ENCODE results near the gene VPS4A. TPM values are rescaled to one million over a fixed set of nuclear protein-coding genes. Genes with fewer than 3 reads are reported as not detected.

VPS4A gene
- total RNA-seq, 1 experiment from 2014 or later, result 42.2 TPM

- no peak for TF ChIP-seq ATF3 (IDR thresholded peaks at IDR 0.05)
- TF ChIP-seq ZBTB33 (IDR thresholded peaks at IDR 0.05; ENCODE audit: extremely low read depth, insufficient replicate concordance, low read length), result no peak
- TF ChIP-seq ELF1 (IDR thresholded peaks at IDR 0.05; ENCODE audit: borderline replicate concordance, low read depth), result no peak
- no peak for TF ChIP-seq EGR1 (IDR thresholded peaks at IDR 0.05; ENCODE audit: low read depth)
- no peak for TF ChIP-seq MAX (IDR thresholded peaks at IDR 0.05)
- TF ChIP-seq SP1 (IDR thresholded peaks at IDR 0.05; ENCODE audit: low read depth), result no peak
- no peak for TF ChIP-seq CTCF (IDR thresholded peaks at IDR 0.05 in 2 of 3, conservative IDR thresholded peaks at IDR 0.05 in 1 of 3; ENCODE audit: borderline replicate concordance in 1 of 3, insufficient read depth in 1 of 3, low read depth in 2 of 3, low read length in 2 of 3)
- no peak for TF ChIP-seq EZH2phosphoT487 (IDR thresholded peaks at IDR 0.05; ENCODE audit: borderline replicate concordance)
- ChIA-PET POLR2A (no interaction called here), CTCF (no interaction called here), RAD21 (ENCODE audit: low non-redundant PET in 1 of 2, low total read pairs in 2 of 2, uncharacterized antibody in 2 of 2, unreplicated experiment in 2 of 2) (no interaction called here)
- no TSS peak for BruUV-seq (replicated peaks)
- H4K20me1 ChIP-seq (ENCODE audit: insufficient read depth), result no peaks in the 10 kb centered on the region; the same call in 1 of the 2 replicates
- intact Hi-C loops (cut with micrococcal nuclease), result no loop called here
- H3K4me2 ChIP-seq (ENCODE audit: low read length), result no peak overlapping the region
- H3K4me3 ChIP-seq (replicated peaks in 1 of 2; ENCODE audit: low read depth in 1 of 2, low read length in 2 of 2), result no peak overlapping the region
- ATAC-seq (no peak), DNase-seq (ENCODE audit: low read depth, low spot score) (no peak)
- no peaks in the 10 kb centered on the region for H3K79me2 ChIP-seq (ENCODE audit: insufficient read depth, low read length)
- H3K9me3 ChIP-seq (ENCODE audit: control insufficient read depth in 1 of 2, insufficient read depth in 1 of 2, low read depth in 1 of 2, low read length in 2 of 2), result no peaks in the 10 kb centered on the region
- no peaks in the 10 kb centered on the region for H3K36me3 ChIP-seq (ENCODE audit: control insufficient read depth in 1 of 2, insufficient read depth in 2 of 2, low read length in 2 of 2)
- no peak overlapping the region for H3K9ac ChIP-seq (ENCODE audit: low read length)
- H3K27me3 ChIP-seq (ENCODE audit: insufficient read depth, low read length), result no peaks in the 10 kb centered on the region
- no peak overlapping the region for H2AFZ ChIP-seq (ENCODE audit: low read depth, low read length, poor library complexity, severe bottlenecking)
- no peak overlapping the region for H3K27ac ChIP-seq (ENCODE audit: low read depth, low read length)
- no peaks in the 10 kb centered on the region for H3K9me2 ChIP-seq (ENCODE audit: insufficient read depth)
- no peaks in the 10 kb centered on the region for H3K4me1 ChIP-seq (ENCODE audit: control insufficient read depth in 1 of 2, insufficient read depth in 2 of 2, low read length in 2 of 2)
Observed at GRCh38 chr16:69293401-69293800, 17.7 kb upstream of the VPS4A start.

Data from HCT116 (cell line).